Esophagus squamous epithelium (tissue), 4 donors: Measurements from ENCODE around the gene LPAR1.

Source experiments
- CTCF ChIP-seq, 6 experiments: fragments of 450-650 bp in 4 of 6; fragments of 200-600 bp in 2 of 6; sonication (generic) in 2 of 6; IDR thresholded peaks; one replicate each; pipeline ENCODE4 v1.5.1; 2016 to 2019; ENCODE audit warnings: antibody characterized with exemption in 6 of 6, mild to moderate bottlenecking in 4 of 6, moderate library complexity in 4 of 6
- POLR2A ChIP-seq, 4 donors: fragments of 450-650 bp; IDR thresholded peaks; one replicate each; pipeline ENCODE4 v1.6.1; 2017; ENCODE audit warnings: antibody characterized with exemption in 4 of 4, mild to moderate bottlenecking in 4 of 4, moderate library complexity in 3 of 4

GRCh38 chr9:111066468-111066867 is 28.2 kb upstream of the LPAR1 start:
- TF ChIP-seq POLR2A (IDR thresholded peaks at IDR 0.05) (no peak), CTCF (IDR thresholded peaks at IDR 0.05) (no peak)
